Heart right ventricle (tissue), 16 donors: ENCODE measurements around the gene RBM33. TPM values are rescaled to one million over a fixed set of nuclear protein-coding genes. Genes with fewer than 3 reads are reported as not detected.
A peak's percentile ranks its signal among the peaks of the same experiment; 100 is the strongest.

Experiments used
- ATAC-seq, 8 donors: fragments of 200-7000 bp; cut with Tn5 transposase; one replicate each; pipeline ENCODE4 v1.9.1; 2020; ENCODE audit warnings: mild to moderate bottlenecking in 8 of 8, moderate library complexity in 8 of 8, moderate number of reproducible peaks in 1 of 8
- DNase-seq, 2 donors: peaks; one replicate each; pipeline ENCODE4 v3.0.0-alpha.2; 2020
- H3K27ac ChIP-seq, 10 donors: fragments of 200-600 bp; sonication (generic) in 2 of 10; one replicate each; pipeline versions ENCODE4 v1.5.0 to v1.8.0; 2020 to 2022; ENCODE audit warnings: mild to moderate bottlenecking in 3 of 10
- H3K27me3 ChIP-seq, 7 donors: fragments of 200-600 bp; one replicate each; pipeline ENCODE4 v1.8.0; 2021 to 2022; ENCODE audit warnings: mild to moderate bottlenecking in 2 of 7
- H3K36me3 ChIP-seq, 9 donors: fragments of 200-600 bp; sonication (generic) in 1 of 9; one replicate each; pipeline versions ENCODE4 v1.5.0 to v1.8.0; 2020 to 2022; ENCODE audit warnings: mild to moderate bottlenecking in 2 of 9
- H3K4me1 ChIP-seq, 9 donors: fragments of 200-600 bp; sonication (generic) in 1 of 9; one replicate each; pipeline versions ENCODE4 v1.5.0 to v1.8.0; 2020 to 2022; ENCODE audit warnings: mild to moderate bottlenecking in 4 of 9
- H3K4me3 ChIP-seq, 10 donors: fragments of 200-600 bp; sonication (generic) in 2 of 10; one replicate each; pipeline versions ENCODE4 v1.5.0 to v1.8.0; 2020 to 2022; ENCODE audit warnings: mild to moderate bottlenecking in 7 of 10, moderate library complexity in 2 of 10
- H3K9me3 ChIP-seq, 11 donors: fragments of 200-600 bp in 10 of 11; sonication (generic) in 2 of 11; one replicate each; pipeline versions ENCODE4 v1.5.0 to v1.8.0; 2013 to 2022; ENCODE audit warnings: mild to moderate bottlenecking in 2 of 11, control low read depth in 1 of 11, moderate library complexity in 1 of 11
- WGBS, 2 donors: extraction: QIAGEN DNeasy Blood & Tissue Kit; methylation state at CpG; one replicate each; pipeline ENCODE4 v1.1.7; 2013; ENCODE audit warnings: inconsistent platforms in 1 of 2; 5-methylcytosine and 5-hydroxymethylcytosine counted together
- intact Hi-C, 10 donors: fragments of 100-400 bp; cut with DNase I; formaldehyde crosslinking; loops; one replicate each; pipeline versions ENCODE4 v1.11.1 to v1.14.2; 2022
- long read RNA-seq, 3 donors: library from polyadenylated mRNA; unstranded; transcript quantifications; one replicate each; pipeline ENCODE4 v2.0.0, GENCODE V29; 2020 to 2021
- polyA plus RNA-seq, 2 donors: library from polyadenylated mRNA; stranded (reverse); fragments of 200-250 nt; gene quantifications; one replicate each; pipeline ENCODE4 v1.2.3, GENCODE V29; 2013
- total RNA-seq, 10 donors: library from RNA; stranded (reverse); fragmentation: NEBNext Ultra II Directional in 3 of 10; extraction: Animal tissue kit (Norgen Biotek cat#: 25700) in 3 of 10; gene quantifications; one replicate each; pipeline versions ENCODE4 v1.2.1 to v1.2.4, GENCODE V29; 2021 to 2023
- TF ChIP-seq, protein P1 (sequence below), 9 donors: fragments of 200-600 bp; sonication (generic) in 2 of 9; IDR thresholded peaks; one replicate each; pipeline versions ENCODE4 v1.5.0 to v1.8.0; 2021 to 2022; ENCODE audit warnings: antibody characterized with exemption in 9 of 9, mild to moderate bottlenecking in 5 of 9, moderate library complexity in 1 of 9
- donor health status: Arrhythmogenic right ventricular cardiomyopathy.
- donor health status: ischemic (EF 13 %, LVEDD 7.1; RV severe dilation, severe dysfunction).
- donor health status: healthy with polysubstance abuse.
- donor health status: DM: no; HTN: yes; CAD: no.
- donor health status: DM: no; HTN: no; CAD: no.
- donor health status: ischemic (EF 25% LVEDD 6.9; RV normal size, moderate dysfunction).
- donor health status: ischemic (EF 25% LVEDD 5.7; RV mildly dilated, moderate dysfunction).
- donor health status: healthy.
- donor health status: DM: yes; HTN: yes; CAD: no.
- donor health status: Ischemic cardiomyopathy.
- donor health status: ischemic (EF 35%, LVEDD 5.7; RV mildly dilated, moderate dysfunction).
- donor health status: nonischemic (EF 11% LVEDD 7.7; RV severe dilation, severe dysfunction).
- donor health status: DM: yes; HTN: yes; CAD: no.
- donor health status: PGD.
- donor health status: ischemic (EF 29% LVEDD 5.4; RV normal size, mild dysfunction).
- donor health status: nonischemic (EF 23%, LVEDD 6.1; RV moderate dilation, normal function).

RBM33 gene
- total RNA-seq = 10 to 100 TPM; 30.5 to 44.6 (median 36.0) TPM
- polyA plus RNA-seq = 10 to 100 TPM in 1 of 2 donors, 1 to 10 TPM in 1; 9.5 to 25.8 TPM
- long read RNA-seq, donor 1, full-length matches to known transcripts = 4 of 15 reads
- long read RNA-seq, donor 1, partial matches to known transcripts = 5 of 15 reads
- long read RNA-seq, donor 1, other reads (novel, unspliced or antisense) = 6 of 15 reads
- long read RNA-seq, donor 2, transcript RBM33-201 (6 exons, 1,404 nt) = major isoform, 5 of 17 reads
- long read RNA-seq, donor 2, partial matches to known transcripts = 5 of 17 reads
- long read RNA-seq, donor 2, other reads (novel, unspliced or antisense) = 7 of 17 reads
- long read RNA-seq, donor 3, transcript RBM33-201 (6 exons, 1,404 nt) = major isoform, 8 of 33 reads
- long read RNA-seq, donor 3, partial matches to known transcripts = 14 of 33 reads
- long read RNA-seq, donor 3, other reads (novel, unspliced or antisense) = 6 of 33 reads

DNA sequence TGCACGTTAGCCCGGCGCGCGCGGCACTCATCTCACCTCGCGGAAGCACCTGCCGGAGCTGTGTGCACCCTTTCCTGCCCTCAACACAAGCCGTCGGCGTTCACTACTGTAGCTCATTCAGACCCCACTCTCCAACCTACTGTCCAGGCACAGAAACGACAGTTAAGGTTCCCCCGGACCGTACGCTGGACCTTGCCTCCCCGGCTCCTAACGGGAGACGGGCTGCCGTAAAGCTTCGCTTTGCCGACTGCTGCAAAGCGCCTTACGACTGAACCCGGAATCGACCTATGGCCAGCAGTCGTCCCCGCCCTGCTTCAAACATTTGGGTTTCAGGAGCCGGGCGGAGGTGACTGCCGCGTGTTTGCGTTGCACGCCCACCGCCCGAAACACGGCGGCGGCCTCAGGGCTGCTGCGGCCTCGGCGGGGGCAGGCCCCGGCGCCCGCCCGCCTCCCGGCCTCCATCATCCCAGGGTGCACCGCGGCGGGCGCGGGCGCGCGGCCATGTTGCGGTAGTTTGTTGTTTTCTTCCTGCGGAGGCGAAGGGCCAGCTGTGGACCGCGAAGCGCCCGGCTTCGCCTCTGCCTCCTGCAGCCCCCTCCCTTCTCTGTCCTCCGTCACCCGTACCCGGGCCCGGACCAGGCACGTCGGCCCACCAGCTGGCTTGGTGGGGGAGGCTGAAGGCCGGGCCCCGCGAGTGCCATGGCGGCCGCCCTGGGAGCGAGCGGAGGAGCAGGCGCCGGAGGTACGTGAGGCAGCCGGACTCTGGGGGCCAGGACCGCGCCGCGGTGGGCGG, at the start of gene RBM33:
TSS of gene RBM33 (plus strand) at position 484 of the 793 bp plus-strand sequence. CDS start at position 700, 216 bp downstream.
- Histone ChIP-seq H3K27me3 (no peaks in the 10 kb centered on the region), H3K4me3 (peak within 1 kb of the TSS; percentile 74 to 99 (median 93)), H3K36me3 (peaks cover 0 to 59% (median 7%) of the 10 kb centered on the region in 9 donors), H3K4me1 (peaks cover 0 to 35% (median 27%) of the 10 kb centered on the region in 9 donors), H3K9me3 (peaks cover 5 to 25% (median 15%) of the 10 kb centered on the region in 11 donors), H3K27ac (peak within 1 kb of the TSS; percentile 80 to 99 (median 95))
- intact Hi-C loops = loop anchor here in 4 of 10 donors (5.0 to 10.0 kb wide), 2 partner anchors 37 to 90 kb away; no protein-coding TSS in a partner anchor
- TF ChIP-seq, protein P1, sequence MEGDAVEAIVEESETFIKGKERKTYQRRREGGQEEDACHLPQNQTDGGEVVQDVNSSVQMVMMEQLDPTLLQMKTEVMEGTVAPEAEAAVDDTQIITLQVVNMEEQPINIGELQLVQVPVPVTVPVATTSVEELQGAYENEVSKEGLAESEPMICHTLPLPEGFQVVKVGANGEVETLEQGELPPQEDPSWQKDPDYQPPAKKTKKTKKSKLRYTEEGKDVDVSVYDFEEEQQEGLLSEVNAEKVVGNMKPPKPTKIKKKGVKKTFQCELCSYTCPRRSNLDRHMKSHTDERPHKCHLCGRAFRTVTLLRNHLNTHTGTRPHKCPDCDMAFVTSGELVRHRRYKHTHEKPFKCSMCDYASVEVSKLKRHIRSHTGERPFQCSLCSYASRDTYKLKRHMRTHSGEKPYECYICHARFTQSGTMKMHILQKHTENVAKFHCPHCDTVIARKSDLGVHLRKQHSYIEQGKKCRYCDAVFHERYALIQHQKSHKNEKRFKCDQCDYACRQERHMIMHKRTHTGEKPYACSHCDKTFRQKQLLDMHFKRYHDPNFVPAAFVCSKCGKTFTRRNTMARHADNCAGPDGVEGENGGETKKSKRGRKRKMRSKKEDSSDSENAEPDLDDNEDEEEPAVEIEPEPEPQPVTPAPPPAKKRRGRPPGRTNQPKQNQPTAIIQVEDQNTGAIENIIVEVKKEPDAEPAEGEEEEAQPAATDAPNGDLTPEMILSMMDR (IDR thresholded peaks at IDR 0.05) = no peak
- DNase-seq (peak; percentile 75), ATAC-seq (peak; percentile 92 to 96 (median 94))
- 1% methylated on average over 68 to 85 of the region's 85 CpGs for WGBS, 2 donors

DNA sequence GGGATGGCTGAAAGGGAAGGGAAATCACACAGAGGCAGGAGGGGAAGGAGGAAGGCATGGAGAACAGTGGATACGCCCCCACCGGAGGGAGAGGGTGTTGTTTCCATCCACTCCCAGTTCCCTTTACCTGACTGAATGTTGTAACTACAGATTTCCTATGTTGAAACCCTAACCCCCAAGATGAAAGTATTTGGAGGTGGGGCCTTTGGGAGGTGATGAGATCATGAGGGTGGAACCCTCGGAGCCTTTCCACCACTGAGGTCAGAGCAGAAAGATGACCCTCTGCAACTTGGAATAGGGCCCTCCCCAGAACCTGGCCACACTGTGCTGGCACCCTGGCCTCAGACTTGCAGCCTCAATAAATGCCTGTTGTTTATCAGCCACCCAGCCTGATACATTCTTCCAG, 49.5 kb upstream of the RBM33 start:
- H3K36me3 ChIP-seq = no peaks in the 10 kb centered on the region
- no peaks in the 10 kb centered on the region for H3K9me3 ChIP-seq
- DNase-seq = no peak
- no peak overlapping the region for H3K4me3 ChIP-seq
- H3K4me1 ChIP-seq = peaks cover 0 to 21% (median 0%) of the 10 kb centered on the region in 9 donors
- peak in 2 of 8 donors; percentile 16 to 41 for ATAC-seq
- peak overlapping the region in 1 of 10 donors; percentile 66 for H3K27ac ChIP-seq
- intact Hi-C loops = loop anchor here in 4 of 10 donors (5.0 to 10.0 kb wide), 4 partner anchors 142 to 180 kb away; no protein-coding TSS in a partner anchor
- WGBS, 2 donors = 36 to 54% methylated on average over 3 of the region's 3 CpGs
- H3K27me3 ChIP-seq = peaks cover 0 to 33% (median 16%) of the 10 kb centered on the region in 7 donors
- TF ChIP-seq, protein P1 (IDR thresholded peaks at IDR 0.05) = no peak

- H3K27me3 ChIP-seq = peaks cover 0 to 48% (median 26%) of the 10 kb centered on the region in 7 donors
- WGBS, 2 donors = 65 to 88% methylated on average over 1 of the region's 1 CpG
- H3K4me3 ChIP-seq = no peak overlapping the region
- H3K9me3 ChIP-seq = no peaks in the 10 kb centered on the region
- H3K27ac ChIP-seq = no peak overlapping the region
- ATAC-seq (no peak), DNase-seq (no peak)
- TF ChIP-seq, protein P1 (IDR thresholded peaks at IDR 0.05) = no peak
- intact Hi-C loops = loop anchor here (1.0 to 10.0 kb wide), 11 partner anchors 140 to 177 kb away; no protein-coding TSS in a partner anchor
- H3K4me1 ChIP-seq = peaks cover 0 to 5% (median 0%) of the 10 kb centered on the region in 9 donors
- no peaks in the 10 kb centered on the region for H3K36me3 ChIP-seq
Measured at GRCh38 chr7:155597753-155598140, 46.7 kb upstream of the RBM33 start.

DNA sequence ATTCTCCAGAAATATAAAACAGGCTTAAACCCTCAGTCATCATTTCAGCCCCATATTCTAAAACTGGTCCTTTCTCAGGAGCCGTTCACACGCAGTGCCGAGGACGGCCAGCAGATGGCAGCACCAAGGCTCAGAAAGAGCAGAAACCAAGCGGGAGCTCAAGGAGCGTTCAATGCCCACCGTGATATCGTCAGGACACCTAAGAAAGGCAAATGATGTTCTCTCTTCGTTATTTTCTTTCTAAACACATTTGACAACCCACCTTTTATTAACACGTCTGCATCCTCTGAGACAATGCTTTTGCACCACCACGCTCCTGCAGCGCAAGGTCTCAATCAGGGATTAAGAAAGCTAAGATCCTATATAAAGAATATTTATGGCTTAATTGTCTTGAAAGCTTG, 45.7 kb upstream of the RBM33 start:
- Histone ChIP-seq H3K27me3 (peaks cover 0 to 52% (median 26%) of the 10 kb centered on the region in 7 donors), H3K4me3 (no peak overlapping the region), H3K36me3 (no peaks in the 10 kb centered on the region), H3K4me1 (peaks cover 0 to 5% (median 0%) of the 10 kb centered on the region in 9 donors), H3K9me3 (no peaks in the 10 kb centered on the region), H3K27ac (no peak overlapping the region)
- TF ChIP-seq, protein P1 (IDR thresholded peaks at IDR 0.05) = peak; percentile 92 to 99 (median 98)
- ATAC-seq = peak in 6 of 8 donors; percentile 55 to 82 (median 74)
- WGBS, 2 donors = 11% methylated on average over 12 of the region's 12 CpGs
- DNase-seq = peak; percentile 73 to 82
- intact Hi-C loops = loop anchor here (1.0 to 10.0 kb wide), 11 partner anchors 138 to 176 kb away; no protein-coding TSS in a partner anchor
